ENCODE results near the gene KRTAP1-5.
"Not testable (repeated sequence)": the region's sequence is repeated elsewhere in the genome, so short reads cannot be mapped to it uniquely, and the experiment has no call there.

The KRTAP1-5 gene, protein sequence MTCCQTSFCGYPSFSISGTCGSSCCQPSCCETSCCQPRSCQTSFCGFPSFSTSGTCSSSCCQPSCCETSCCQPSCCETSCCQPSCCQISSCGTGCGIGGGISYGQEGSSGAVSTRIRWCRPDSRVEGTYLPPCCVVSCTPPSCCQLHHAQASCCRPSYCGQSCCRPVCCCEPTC

GRCh38 chr17:41026715-41027471 is at the start of gene KRTAP1-5:
KRTAP1-5 (minus strand) TSS chr17:41027208; CDS start chr17:41027155, 53 bp downstream.
- no peak for DNase-seq

DNA sequence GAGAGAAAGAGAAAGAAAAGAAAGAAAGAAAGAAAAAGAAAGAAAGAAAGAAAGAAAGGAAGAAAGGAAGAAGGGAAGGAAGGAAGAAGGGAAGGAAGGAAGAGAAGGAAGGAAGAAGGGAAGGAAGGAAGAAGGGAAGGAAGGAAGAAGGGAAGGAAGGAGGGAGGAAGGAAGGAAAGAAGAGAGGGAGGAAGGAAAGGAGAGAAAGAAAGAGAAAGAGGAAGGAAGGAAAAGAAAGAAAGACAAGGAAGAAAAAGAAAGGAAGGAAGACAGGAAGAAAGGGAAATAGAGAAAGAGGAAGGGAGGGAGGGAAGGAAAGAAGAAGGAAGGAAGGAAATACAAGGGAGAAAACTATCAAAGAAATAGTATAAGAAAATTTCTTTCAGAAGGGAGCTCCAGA is 49.8 kb upstream of the KRTAP1-5 start:
- no peak for DNase-seq

- DNase-seq = no peak
Observed at GRCh38 chr17:41073676-41074075, 46.7 kb upstream of the KRTAP1-5 start.

DNA sequence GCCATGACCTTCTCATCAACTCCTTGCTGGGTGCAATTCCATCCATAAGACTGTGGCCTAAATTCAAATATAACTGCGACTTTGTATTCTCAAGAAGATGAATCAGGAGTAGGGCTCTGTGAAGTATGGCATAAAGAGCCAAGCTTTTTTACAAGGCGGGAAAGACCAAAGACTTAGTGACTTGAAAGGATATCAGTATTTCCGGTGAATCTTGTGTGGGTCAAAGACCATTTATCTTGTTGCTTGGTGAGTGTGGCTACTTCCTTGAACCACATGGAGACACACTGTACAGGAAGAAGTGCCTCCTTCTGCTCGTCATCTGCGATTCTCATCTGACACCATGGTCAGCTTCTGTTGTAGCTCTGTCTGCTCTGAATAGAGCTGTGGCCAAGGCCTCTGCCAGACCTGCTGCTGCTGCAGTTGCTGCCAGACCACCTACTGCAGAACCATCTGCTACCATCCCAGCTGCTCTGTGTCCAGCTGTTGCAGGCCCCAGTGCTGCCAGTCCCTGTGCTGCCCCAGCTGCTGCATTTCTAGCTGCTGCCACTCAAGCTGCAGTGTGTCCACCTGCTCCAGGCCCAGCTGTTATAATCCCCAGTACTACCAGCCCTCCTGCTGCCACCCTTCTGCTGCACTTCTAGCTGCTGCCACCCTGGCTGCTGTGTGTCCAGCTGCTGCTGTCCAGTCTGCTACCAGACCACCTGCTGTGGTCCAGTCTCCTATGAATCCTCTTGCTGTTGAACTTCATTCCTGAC is 44.8 kb upstream of the KRTAP1-5 start:
- DNase-seq = no peak

- DNase-seq = no peak
Observed at GRCh38 chr17:41069031-41069430, 42.0 kb upstream of the KRTAP1-5 start.

DNA sequence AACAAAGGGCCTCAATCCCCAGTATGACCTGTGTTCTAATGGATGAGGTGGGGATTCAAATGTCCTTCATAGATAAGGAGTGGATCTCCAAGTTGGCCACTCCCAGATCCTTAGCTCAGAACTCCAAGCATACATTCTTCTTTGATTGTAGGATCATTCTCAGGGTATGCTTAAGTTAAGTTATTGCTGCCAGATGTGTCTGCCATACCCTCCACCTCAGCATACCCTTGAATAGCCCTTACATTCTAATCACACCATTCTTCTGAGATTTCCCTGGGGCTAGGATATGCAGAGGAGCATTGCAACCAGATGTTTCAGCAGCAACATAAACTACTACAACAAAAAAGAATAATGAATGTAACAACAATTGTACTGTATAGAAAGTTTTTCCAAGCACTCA is 40.3 kb upstream of the KRTAP1-5 start:
- no peak for DNase-seq

GRCh38 chr17:41065829-41066624 is 39.0 kb upstream of the KRTAP1-5 start, which contains the start of gene KRTAP2-4:
KRTAP2-4 (minus strand) TSS chr17:41065879; CDS start chr17:41065845, 34 bp downstream.
- DNase-seq = no peak

DNA sequence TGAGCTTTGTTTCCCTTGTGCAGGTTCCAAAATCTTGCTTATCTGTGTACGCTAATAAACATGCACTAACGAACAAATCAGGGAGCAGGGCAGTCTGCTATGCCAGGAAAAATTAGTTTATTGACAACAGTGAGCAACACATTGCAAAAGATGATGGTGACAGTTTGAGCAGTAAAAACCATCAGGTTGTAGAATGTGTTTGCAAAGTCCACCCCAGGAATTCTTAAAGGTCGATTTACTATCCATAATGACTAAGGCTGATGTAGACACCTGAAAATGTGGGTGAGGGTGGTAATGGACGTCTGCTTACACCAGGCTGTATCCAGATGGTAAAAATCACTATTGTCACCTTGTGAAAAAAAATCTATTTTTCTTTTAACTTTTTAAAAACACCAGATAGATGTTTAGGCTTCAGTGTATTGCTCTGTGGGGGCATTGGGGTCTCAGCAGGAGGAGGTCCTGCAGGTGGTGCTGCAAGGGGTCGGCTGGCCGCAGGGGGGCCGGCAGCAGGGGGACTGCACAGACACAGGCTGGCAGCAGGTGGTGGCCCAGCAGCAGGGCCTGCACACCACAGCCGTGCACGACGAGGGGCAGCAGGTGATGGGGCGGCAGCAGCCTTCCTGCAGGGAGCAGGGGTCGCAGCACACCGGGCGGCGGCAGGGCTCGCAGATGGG is 38.1 kb upstream of the KRTAP1-5 start:
- DNase-seq = not testable (repeated sequence)

DNA sequence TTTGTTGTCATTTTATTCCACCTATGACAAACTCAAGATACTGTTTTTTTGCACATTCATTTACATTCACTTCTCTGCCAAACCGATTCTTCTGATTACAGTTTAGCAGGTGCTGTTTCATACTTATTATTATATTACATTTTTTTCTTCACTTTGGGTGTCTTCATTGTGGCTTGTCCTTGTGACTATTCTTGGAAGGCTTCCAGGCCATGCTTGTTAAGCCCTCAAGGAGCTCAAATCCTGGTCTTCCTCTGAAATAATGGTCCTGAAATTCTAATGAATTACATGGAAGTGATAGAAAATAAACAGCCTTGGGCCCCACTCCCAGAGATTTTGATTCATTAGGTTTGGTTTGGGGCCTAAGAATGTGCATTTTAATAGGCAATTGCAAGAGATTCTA is 37.3 kb upstream of the KRTAP1-5 start:
- no peak for DNase-seq

- DNase-seq = no peak
Observed at GRCh38 chr17:41063449-41063848, 36.4 kb upstream of the KRTAP1-5 start.

DNA sequence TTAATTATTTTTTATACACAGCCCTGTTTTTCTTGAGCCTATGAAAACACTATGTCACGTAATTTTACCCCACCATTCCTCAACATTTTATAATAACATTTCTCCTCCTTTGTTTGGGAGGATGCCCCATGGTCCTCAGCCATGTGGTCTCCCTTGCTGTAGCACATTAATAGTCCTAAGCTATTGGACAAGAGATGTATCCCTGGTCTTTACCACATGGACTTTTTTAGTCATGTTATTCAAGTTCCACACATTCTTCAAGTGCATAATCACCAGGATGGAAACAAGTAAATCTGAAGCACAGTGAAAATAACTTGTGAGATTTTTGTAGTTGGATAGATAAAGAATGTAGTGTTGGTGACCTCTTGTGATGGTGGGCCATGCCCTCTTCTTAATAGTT is 35.0 kb upstream of the KRTAP1-5 start:
- no peak for DNase-seq

GRCh38 chr17:41060052-41060604 is 33.1 kb upstream of the KRTAP1-5 start, which contains the start of gene KRTAP2-3:
KRTAP2-3 (minus strand) TSS chr17:41060114; CDS start chr17:41060050, 64 bp downstream.
- no peak for DNase-seq

DNA sequence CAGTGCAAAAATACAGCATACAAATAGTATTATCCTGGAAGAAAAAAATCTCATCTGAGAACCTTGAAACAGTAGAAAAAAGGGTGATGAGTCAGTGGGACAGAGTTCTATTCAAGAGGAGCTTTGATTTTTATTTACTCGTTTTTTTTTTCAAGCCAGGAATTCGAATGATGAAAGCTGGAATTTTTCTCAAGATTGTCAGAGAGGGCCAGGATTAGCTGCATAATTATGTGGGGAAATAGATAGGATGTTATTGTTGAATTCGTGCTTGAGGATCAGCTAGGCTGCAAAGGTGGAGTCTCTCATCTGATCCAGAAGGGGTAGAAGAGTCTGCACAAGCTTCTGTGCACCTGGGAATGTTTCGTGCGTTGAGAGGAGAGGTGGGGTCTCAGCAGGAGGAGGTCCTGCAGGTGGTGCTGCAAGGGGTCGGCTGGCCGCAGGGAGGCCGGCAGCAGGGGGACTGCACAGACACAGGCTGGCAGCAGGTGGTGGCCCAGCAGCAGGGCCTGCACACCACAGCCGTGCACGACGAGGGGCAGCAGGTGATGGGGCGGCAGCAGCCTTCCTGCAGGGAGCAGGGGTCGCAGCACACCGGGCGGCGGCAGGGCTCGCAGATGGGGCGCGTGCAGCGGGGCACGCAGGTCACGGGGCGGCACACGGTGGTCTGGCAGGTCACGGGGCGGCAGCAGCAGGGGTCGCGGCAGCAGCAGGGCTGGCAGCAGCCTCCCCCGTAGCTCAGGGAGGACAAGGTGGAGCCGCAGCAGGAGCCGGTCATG is 32.5 kb upstream of the KRTAP1-5 start:
- DNase-seq = not testable (repeated sequence)

DNA sequence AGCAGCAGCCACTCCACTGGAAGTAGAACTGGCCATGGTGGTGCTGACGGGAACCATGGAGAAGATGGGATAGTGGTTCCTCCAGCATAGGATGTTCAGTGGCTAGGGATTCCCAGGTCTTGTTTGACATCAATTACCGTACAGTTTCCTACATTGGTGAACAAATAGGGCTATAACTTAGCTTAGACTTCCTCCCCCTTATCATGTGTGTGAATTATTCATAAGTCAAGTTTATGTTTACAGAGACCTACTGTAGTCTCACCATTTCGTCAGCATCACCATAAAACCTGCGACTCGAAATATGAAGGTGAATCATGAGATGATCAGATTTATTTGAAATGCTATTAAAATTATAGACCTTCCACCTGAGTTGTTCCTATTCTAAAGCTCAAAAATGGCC is 31.7 kb upstream of the KRTAP1-5 start:
- DNase-seq = no peak

DNA sequence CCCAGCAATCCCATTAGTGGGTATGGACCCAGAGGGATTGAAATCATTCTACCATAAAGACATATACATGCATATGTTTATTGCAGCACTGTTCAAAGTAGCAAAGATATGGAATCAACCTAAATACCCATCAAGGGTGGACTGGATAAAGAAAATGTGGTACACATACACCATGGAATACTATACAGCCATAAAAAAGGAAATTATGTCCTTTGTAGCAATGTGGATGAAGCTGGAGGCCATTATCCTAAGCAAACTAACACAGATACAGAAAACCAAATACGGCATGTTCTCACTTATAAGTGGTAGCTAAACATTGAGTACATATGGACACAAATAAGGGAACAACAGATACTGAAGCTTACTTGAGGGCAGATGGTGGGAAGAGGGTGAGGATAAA is 30.5 kb upstream of the KRTAP1-5 start:
- DNase-seq = no peak

GRCh38 chr17:41055130-41055529 is 28.1 kb upstream of the KRTAP1-5 start, which contains the start of gene KRTAP2-2:
KRTAP2-2 (minus strand) TSS chr17:41055230; CDS start chr17:41055211, 19 bp downstream.
- DNase-seq = not testable (repeated sequence)

DNA sequence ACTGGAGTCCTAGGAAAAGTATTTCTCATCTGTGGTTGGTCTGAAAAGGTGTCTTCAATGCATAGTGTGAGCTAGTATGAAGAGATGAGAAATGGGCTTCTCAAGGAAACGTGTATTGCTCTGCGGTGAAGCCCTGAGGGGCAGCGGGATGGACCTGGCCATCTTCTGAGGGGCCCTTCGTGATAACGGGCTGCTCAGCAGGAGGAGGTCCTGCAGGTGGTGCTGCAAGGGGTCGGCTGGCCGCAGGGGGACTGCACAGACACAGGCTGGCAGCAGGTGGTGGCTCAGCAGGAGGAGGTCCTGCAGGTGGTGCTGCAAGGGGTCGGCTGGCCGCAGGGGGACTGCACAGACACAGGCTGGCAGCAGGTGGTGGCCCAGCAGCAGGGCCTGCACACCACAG is 27.5 kb upstream of the KRTAP1-5 start:
- not testable (repeated sequence) for DNase-seq

DNA sequence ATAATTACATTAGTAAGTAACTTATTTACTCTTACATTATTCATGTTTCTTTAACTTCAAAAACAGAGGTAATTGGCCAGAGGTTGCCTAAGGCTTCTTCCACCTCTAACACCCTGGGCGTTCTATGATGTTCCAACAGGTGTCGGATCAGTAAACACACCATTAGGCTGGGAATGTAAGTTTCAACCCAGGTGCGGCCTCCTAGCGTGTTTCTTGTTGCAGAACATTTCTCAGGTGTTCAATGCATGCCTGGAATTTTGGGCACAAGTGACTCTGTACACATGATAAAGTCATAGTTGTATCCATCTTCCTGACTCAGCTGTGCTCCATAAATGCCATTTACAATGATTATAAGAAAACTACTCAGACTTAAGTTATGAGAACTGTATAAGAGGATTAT is 27.0 kb upstream of the KRTAP1-5 start:
- DNase-seq = no peak

DNA sequence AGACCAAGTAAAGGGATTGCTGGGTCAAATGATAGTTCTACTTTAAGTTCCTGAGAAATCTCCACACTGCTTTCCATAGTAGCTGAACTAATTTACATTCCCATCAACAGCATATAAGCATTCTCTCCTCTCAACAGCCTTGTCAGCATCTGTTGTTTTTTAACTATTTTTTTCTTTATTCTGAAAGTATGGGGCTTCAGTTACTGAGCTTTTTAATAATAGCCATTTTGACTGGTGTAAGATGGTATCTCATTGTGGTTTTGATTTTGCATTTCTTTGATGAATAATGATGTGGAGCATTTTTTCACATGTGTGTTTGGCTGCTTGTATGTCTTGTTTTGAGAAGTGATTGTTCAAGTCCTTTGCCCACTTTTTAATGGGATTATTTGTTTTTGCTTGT is 25.6 kb upstream of the KRTAP1-5 start:
- DNase-seq = no peak

GRCh38 chr17:41049110-41049509 is 22.1 kb upstream of the KRTAP1-5 start:
- DNase-seq = no peak

DNA sequence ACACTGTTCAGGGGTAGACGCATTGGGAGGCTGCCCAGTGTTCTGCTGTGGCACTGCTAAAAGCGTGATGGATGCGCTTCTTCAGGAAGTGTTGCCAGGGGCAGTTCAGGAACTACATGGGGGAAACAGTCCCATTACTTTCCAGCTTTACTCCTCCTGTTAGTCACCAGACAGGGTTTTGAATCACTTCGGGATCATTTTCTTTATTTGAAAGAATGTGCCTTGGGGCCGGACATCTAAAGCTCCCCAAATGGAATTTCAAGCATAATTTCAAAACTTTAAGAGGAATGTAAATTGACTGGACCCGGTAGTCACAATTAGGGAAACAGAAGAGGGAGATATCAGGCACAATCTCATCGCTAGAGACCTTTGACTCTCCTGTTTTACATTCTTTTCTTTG is 21.4 kb upstream of the KRTAP1-5 start:
- DNase-seq = no peak
